Measurements from ENCODE around the gene TECTA. TPM values are rescaled to one million over a fixed set of nuclear protein-coding genes. Genes with fewer than 3 reads are reported as not detected.
"Not testable (repeated sequence)": the region's sequence is repeated elsewhere in the genome, so short reads cannot be mapped to it uniquely, and the experiment has no call there.

Gene TECTA
- total RNA-seq, 2 donors from 2014 or later: 0.39 to 0.86 TPM

DNA sequence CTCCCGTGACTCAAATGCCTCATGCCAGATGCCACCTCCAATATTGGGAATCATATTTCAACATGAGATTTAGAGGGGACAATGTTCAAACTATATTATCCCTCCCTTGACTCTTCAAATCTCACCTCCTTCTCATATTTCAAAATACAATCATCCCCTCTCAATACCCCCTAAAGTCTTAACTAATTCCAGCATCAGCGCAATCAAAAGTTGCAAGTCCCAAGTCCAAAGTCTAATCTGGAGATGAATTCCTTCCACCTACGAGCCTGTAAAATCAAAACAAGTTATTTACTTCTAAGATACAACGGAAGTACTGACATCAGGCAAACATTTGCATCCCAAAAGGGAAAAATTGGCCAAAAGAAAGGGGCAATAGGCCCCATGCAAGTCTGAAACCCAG lies 124.3 kb downstream of the TECTA start:
- Mint-ChIP-seq H3K9me3 (no peaks in the 10 kb centered on the region), H3K4me3 (no peak overlapping the region), H3K4me1 (ENCODE audit: low read depth in 2 of 2) (no peaks in the 10 kb centered on the region), H3K27ac (no peak overlapping the region), H3K36me3 (no peaks in the 10 kb centered on the region), H3K27me3 (peaks cover 14 to 29% of the 10 kb centered on the region in 2 donors)
- no peak for DNase-seq (ENCODE audit: low spot score)
- ATAC-seq: no peak

DNA sequence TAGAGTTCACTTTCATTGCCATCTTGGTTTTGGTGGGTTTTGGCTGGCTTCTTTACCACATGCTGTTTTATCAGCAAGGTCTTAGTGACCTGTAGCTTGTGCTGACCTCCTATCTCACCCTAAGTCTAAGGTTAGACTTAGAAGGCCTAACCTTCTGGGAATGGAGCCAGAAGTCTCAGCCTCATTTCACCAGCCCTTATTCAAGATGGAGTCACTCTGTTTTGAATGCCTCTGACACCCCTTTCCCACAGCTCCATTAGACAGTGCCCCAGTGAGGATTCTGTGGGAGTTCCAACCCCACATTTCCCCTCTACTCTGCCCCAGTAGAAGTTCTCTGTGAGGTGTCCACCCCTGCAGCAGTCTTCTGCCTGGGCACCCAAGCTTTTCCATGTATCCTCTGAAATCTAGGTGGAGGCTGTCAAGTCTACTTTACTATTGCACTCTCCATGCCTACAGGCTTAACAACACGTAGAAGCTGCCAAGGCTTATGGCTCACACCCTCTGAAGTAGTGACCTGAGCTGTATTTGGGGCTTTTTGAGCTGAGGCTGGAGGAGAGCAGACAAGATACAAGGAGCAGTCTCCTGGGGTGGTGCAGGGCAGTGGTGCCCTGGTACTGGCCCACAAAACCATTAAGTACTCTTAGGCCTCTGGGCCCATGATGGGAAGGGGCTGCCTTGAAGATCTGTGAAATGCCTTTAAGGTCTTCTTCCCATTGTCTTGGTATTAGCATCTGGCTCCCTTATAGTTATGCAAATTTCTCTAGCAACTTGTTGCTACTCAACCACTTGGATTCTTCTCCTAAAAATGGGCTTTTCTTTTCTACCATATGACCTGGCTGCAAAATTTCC lies 125.6 kb downstream of the TECTA start:
- Mint-ChIP-seq H3K9me3 (no peaks in the 10 kb centered on the region), H3K4me3 (no peak overlapping the region), H3K4me1 (ENCODE audit: low read depth in 2 of 2) (no peaks in the 10 kb centered on the region), H3K36me3 (no peaks in the 10 kb centered on the region), H3K27ac (no peak overlapping the region), H3K27me3 (peaks cover 20 to 33% of the 10 kb centered on the region in 2 donors)
- DNase-seq (ENCODE audit: low spot score): no peak
- ATAC-seq: peak in 1 of 2 donors; percentile 48

DNA sequence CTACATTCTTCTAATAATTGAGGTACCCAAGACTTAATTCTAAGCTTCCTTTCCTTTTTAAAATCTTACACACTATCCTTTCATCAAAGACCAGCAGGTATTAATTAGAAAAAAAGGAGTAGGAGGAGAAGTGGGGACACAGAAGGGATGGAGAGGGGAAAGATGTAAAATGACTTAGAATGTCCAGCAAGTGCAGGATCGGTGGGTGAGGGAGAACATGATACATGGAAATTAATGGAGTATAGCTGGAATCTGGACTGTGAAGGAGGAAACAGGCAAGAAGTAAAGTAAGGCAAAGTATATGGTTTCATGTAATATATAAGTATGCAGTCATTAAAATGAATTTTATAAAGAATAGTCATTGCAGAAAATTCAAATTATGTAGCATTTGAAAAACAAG lies 127.8 kb downstream of the TECTA start:
- Mint-ChIP-seq H3K4me3 (no peak overlapping the region), H3K27me3 (peaks cover 24 to 36% of the 10 kb centered on the region in 2 donors), H3K27ac (no peak overlapping the region), H3K4me1 (ENCODE audit: low read depth in 2 of 2) (no peaks in the 10 kb centered on the region), H3K36me3 (no peaks in the 10 kb centered on the region), H3K9me3 (no peaks in the 10 kb centered on the region)
- no peak for ATAC-seq
- DNase-seq (ENCODE audit: low spot score): no peak

DNA sequence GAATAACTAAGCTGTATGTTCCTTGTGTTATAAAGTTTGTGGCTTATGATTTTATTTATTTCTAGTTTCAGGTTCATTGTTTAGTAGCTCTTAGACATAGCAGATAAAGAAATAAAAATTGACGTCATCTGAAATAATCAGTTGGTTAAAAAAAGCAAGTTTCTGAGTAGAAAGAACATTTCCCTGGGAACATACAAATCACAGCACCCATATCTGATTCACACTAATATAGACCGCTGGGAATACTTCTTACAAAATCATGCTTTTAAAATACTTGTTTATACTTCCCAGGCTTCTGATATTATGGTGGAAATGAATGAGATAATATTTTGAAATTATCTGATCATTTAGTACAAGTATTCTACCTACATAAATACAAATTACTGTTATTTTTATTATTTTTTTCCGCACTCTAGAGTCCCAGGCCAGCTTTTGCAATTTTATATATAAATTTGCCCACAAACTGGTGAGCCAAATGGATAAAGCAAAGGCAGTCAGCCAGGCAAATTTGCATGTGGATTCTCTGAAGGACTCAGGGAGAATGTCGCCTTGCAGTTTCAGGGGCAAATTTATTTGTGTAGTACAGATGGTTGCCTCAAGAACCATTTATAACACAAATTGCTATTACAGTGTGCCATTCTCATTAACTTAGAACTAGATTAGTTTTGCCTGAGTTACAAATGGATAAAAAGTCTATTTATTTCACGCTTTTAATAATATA lies 128.6 kb downstream of the TECTA start:
- Mint-ChIP-seq H3K9me3 (no peaks in the 10 kb centered on the region), H3K4me3 (no peak overlapping the region), H3K27ac (no peak overlapping the region), H3K36me3 (no peaks in the 10 kb centered on the region), H3K27me3 (peaks cover 30 to 44% of the 10 kb centered on the region in 2 donors), H3K4me1 (ENCODE audit: low read depth in 2 of 2) (no peaks in the 10 kb centered on the region)
- no peak for DNase-seq (ENCODE audit: low spot score)
- ATAC-seq: no peak

DNA sequence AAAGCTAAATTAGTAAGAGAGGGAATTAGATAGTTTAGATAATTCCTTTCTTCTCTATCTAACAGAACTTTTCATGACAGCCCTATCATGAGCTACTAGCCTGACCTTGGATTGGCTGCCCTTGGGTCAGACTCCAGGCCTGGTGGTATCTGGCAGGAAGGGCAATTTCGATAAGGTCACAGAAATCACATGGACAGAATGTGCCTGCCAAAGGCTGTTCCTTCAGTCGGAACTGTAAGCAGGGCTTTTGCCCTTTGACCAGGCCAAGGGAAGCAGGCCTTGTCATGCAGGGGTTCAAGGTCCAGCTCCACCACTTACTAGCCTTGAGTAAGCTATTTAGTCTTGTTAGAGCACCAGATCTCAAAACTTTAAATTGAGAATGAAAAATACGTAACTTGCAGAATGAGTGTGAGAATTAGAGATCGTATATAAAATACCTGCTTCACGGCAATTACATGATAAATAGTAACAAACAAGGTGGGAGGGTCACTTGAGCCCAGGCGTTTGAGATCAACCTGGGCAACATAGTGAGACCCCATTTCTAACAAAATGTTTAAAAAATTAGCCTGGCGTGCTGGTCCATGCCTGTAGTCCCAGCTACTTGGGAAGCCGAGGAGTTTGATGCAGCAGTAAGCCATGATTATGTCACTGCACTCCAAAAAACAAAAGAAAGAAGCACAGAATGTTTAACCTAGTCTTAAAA lies 130.7 kb downstream of the TECTA start:
- Mint-ChIP-seq H3K27ac (no peak overlapping the region), H3K36me3 (no peaks in the 10 kb centered on the region), H3K9me3 (no peaks in the 10 kb centered on the region), H3K27me3 (peaks cover 46 to 63% of the 10 kb centered on the region in 2 donors), H3K4me3 (no peak overlapping the region), H3K4me1 (ENCODE audit: low read depth in 2 of 2) (peaks cover 0 to 2% of the 10 kb centered on the region in 2 donors)
- DNase-seq (ENCODE audit: low spot score) (no peak), ATAC-seq (no peak)

DNA sequence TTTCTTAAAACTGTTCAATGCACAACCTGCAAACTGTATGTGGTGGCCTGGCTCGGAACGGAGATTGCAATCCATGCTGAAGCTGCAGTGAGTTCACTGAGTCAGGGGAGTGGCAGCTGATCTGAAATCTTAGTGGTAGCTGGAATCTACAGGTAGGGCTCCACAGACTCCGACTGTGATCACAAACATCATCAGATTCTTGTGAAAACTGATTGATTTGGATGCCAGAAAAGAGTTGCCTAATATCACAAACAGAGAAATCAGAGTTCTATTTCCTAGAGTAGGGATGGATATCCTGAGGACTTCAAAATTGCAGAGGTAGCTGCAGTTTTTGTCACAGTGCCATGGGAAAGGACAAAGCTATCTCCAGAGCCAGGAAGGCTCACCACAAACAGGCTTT lies 134.0 kb downstream of the TECTA start:
- ATAC-seq (no peak), DNase-seq (ENCODE audit: low spot score) (no peak)
- H3K27me3 Mint-ChIP-seq: peaks cover 50 to 63% of the 10 kb centered on the region in 2 donors
- no peak overlapping the region for H3K4me3 Mint-ChIP-seq
- H3K36me3 Mint-ChIP-seq: no peaks in the 10 kb centered on the region
- H3K4me1 Mint-ChIP-seq (ENCODE audit: low read depth in 2 of 2): peaks cover 0 to 7% of the 10 kb centered on the region in 2 donors
- no peaks in the 10 kb centered on the region for H3K9me3 Mint-ChIP-seq
- H3K27ac Mint-ChIP-seq: no peak overlapping the region

DNA sequence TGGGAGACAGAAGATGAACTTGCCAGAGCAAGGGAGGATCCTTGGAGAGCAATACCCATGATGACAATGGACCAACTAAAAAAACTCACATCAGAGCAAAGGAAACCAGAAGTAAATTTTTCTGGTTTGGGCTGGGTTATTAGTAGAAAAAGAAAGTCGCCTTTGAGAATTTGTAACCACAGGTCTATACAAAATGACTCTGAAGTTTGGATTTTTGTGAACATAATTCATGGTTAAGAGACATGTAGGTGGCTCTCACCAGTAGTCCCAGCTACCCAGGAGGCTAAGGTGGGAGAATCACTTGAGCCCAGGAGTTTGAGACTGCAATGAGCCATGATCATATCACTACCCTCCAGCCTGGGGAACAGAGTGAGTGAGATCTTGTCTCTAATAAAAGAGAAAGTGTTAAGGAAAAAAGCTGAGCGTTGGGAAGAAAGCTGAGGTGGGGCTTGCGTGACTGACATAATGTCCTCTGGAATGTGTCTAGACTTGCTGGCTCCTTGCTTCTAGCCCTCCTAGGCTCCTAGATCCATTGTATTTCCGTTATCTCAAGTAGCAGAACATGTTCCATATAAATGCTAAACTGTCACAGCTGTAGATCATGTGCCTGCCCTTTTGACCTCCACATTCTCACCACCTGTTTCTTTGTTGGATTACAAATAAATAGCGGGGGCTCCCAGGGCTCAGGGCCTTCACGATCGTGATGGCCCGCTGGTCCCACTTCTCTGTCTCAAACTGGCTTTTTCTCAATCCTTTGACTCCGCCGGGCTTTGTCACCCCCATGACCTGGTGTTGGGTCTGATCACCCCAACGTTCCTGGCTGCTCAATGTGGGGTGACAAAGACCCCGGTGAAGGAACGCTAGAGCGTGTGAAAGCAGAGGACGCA lies 135.3 kb downstream of the TECTA start:
- peak in 1 of 2 donors; percentile 46 for ATAC-seq

DNA sequence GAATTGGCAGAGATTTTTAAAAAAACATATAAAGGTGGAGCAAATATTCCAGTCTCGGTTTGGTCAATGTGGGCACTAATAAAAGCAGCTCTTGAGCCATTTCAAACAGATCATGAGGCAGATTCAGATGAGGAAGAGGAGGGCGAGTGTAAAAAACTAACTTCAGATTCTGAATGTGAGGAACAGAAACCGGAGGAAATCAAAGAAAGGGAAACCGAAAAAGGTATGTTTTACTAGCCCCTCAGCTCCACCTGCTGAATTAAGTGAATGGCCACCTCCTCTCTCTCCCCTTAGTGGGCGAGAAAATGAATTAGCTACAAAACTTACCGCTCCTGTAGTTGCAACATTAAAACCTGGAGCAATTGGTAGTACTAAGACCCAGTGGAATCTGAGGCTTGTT lies 136.2 kb downstream of the TECTA start:
- DNase-seq (ENCODE audit: low spot score); H3K36me3 Mint-ChIP-seq; H3K27ac Mint-ChIP-seq; H3K4me1 Mint-ChIP-seq (ENCODE audit: low read depth in 2 of 2); H3K9me3 Mint-ChIP-seq; ATAC-seq: not testable (repeated sequence)
- peak overlapping the region; percentile 10 for H3K4me3 Mint-ChIP-seq
- peaks cover 39 to 57% of the 10 kb centered on the region in 2 donors for H3K27me3 Mint-ChIP-seq

More for the DNA sequence above, 135.3 kb downstream of the TECTA start:
- no peaks in the 10 kb centered on the region for H3K9me3 Mint-ChIP-seq
- no peaks in the 10 kb centered on the region for H3K36me3 Mint-ChIP-seq
- H3K4me1 Mint-ChIP-seq (ENCODE audit: low read depth in 2 of 2): peaks cover 0 to 7% of the 10 kb centered on the region in 2 donors
- H3K27ac Mint-ChIP-seq: no peak overlapping the region
- H3K27me3 Mint-ChIP-seq: peaks cover 42 to 57% of the 10 kb centered on the region in 2 donors
- DNase-seq (ENCODE audit: low spot score): no peak
- peak overlapping the region; percentile 10 for H3K4me3 Mint-ChIP-seq

DNA sequence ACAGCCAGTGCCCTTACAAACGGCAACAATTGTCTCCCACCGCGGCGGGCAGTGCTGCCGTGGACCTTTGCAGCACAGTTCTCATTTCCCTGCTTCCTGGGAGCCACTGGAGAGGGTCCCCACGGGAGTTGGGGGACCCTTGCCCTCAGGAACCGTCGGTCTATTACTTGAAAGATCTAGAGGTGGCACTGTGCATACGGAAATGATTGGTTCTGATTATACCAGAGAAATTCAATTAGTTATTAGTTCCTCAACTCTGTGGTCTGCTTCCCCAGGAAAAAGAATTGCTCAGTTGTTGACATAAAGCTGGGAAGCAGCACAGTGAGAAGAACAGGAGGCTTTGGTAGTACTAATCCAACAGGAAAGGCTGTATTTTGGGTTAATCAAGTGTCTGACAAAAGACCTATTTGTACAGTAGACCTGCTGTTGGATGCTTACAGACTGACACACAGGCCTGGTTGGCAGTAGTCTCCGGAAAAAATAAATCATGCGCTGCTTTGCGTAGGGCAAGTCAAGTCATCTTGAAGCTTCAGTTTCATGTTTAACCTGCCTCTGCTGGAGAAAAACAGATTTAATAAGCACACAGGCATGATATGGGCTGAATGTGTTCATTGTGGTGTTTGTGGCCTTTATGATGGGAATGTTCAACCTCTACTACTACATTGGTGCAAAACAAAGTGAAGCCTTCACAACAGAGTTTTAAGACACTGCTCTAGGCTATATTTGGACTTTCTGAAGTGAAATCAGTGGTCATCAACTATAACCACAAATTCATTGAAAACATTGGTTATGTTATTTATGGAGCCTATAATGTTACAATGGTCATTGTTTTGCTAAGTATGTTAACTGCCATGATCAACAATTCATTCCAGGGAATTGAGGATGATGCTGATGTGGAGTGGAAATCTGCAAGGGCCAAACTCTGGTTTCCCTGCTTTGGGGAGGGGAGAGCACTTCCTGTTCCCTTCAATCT lies 136.9 kb downstream of the TECTA start:
- DNase-seq (ENCODE audit: low spot score): no peak
- Mint-ChIP-seq H3K27me3 (peaks cover 41 to 64% of the 10 kb centered on the region in 2 donors), H3K4me3 (no peak overlapping the region), H3K9me3 (no peaks in the 10 kb centered on the region), H3K27ac (no peak overlapping the region), H3K4me1 (ENCODE audit: low read depth in 2 of 2) (peaks cover 0 to 7% of the 10 kb centered on the region in 2 donors), H3K36me3 (no peaks in the 10 kb centered on the region)
- no peak for ATAC-seq

DNA sequence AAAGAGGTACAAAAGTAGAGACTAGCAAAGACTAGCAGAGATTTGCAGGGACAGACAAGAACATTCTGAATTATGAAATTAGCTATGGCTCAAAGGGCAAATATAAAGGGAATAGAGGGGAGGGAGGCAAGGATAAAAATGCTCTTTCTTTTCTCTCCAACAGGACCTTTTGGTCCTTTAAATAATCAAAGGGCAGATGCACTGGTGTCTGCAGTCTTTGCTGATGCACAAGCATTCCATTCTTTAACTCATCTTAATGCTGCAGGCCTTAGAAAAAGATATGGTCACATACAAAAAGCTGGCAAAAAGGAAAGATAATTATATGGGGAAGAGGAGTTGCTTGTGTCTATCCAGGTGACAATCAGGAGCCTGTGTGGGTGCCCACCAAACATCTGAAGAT lies 137.9 kb downstream of the TECTA start:
- no peak for DNase-seq (ENCODE audit: low spot score)
- H3K27me3 Mint-ChIP-seq: peaks cover 38 to 61% of the 10 kb centered on the region in 2 donors
- H3K4me1 Mint-ChIP-seq (ENCODE audit: low read depth in 2 of 2): peaks cover 0 to 7% of the 10 kb centered on the region in 2 donors
- H3K36me3 Mint-ChIP-seq: no peaks in the 10 kb centered on the region
- no peak for ATAC-seq
- H3K27ac Mint-ChIP-seq: no peak overlapping the region
- H3K4me3 Mint-ChIP-seq: no peak overlapping the region
- no peaks in the 10 kb centered on the region for H3K9me3 Mint-ChIP-seq

DNA sequence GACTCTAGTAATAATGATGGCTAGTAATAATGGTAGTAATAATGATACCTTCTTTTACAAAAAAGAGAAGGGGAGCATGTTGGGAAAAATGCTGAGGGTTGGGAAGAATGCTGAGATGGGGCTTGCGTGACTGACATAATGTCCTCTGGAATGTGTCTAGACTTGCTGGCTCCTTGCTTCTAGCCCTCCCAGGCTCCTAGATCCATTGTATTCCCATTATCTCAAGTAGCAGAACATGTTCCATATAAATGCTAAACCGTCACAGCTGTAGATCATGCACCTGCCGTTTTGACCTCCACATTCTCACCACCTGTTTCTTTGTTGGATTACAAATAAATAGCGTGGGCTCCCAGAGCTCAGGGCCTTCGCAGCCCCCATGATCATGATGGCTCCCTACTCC lies 139.0 kb downstream of the TECTA start:
- not testable (repeated sequence) for ATAC-seq; H3K27ac Mint-ChIP-seq; H3K4me3 Mint-ChIP-seq; H3K9me3 Mint-ChIP-seq; H3K4me1 Mint-ChIP-seq (ENCODE audit: low read depth in 2 of 2); H3K36me3 Mint-ChIP-seq; DNase-seq (ENCODE audit: low spot score)
- H3K27me3 Mint-ChIP-seq: peaks cover 30 to 51% of the 10 kb centered on the region in 2 donors

DNA sequence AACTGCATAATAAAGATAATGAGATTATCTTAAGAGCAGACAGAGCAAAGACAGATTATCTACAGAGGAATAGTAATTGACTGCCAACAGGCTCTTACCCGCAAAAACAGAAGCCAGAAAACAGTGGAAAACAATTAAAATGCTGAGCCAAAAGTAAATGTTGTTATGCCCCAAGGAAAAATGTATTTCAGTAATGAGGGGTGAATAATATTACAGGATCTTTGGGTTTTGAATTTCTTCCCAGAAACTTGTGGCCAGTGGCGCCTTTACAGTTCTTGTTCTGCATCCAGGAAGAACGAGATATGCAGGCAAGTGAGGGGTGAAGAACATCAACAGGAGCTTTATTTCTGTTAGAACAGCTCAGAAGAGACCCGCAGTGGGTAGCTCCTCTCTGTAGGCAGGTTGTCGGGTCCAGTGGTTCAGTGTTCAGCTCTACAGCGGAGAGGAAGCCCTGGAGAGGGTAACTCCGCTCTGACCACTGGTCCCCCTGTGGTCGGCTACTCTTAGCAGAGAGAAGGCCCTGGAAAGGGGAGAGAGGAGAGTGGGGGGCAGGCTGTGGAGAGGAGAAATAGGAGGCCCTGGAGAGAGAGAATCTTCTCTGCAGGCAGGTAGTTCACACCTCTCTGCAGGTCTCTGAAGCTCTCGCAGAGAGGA lies 139.7 kb downstream of the TECTA start:
- no peak for DNase-seq (ENCODE audit: low spot score)
- no peaks in the 10 kb centered on the region for H3K9me3 Mint-ChIP-seq
- peaks cover 0 to 7% of the 10 kb centered on the region in 2 donors for H3K4me1 Mint-ChIP-seq (ENCODE audit: low read depth in 2 of 2)
- no peaks in the 10 kb centered on the region for H3K36me3 Mint-ChIP-seq
- ATAC-seq: no peak
- H3K27ac Mint-ChIP-seq: no peak overlapping the region
- H3K27me3 Mint-ChIP-seq: peaks cover 25 to 43% of the 10 kb centered on the region in 2 donors
- H3K4me3 Mint-ChIP-seq: no peak overlapping the region

All from natural killer cell treated with Interleukin-12 subunit alpha and Interleukin-12 subunit beta and Interleukin-15 and Interleukin-18, amount 100 ng/mL, for 72 hours (primary cell).